H1 (cell line): ENCODE measurements around the gene ITGA11.

Experiments used
- EGR1 ChIP-seq: IDR thresholded peaks from 2 replicates; pipeline ENCODE4 v1.6.1; 2011; ENCODE audit warnings: low read depth, low read length, borderline replicate concordance
- EZH2 ChIP-seq: fragments of 200-600 bp; sonication (generic); IDR thresholded peaks from 2 replicates; pipeline ENCODE4 v1.7.1; 2012; ENCODE audit warnings: low read depth, mild to moderate bottlenecking, moderate library complexity, low read length, inconsistent platforms; ENCODE audit not compliant: severe bottlenecking
- HDAC6 ChIP-seq: IDR thresholded peaks from one replicate; pipeline ENCODE4 v1.7.1; 2012; ENCODE audit warnings: low read depth, mild to moderate bottlenecking, inconsistent platforms, low read length, moderate library complexity
- JUND ChIP-seq: IDR thresholded peaks from 2 replicates; pipeline ENCODE4 v1.6.1; 2011; ENCODE audit warnings: mild to moderate bottlenecking, improper control_type of control experiment, low read length
- KDM5A ChIP-seq: fragments of 200-600 bp; IDR thresholded peaks from 2 replicates; pipeline ENCODE4 v1.7.1; 2012; ENCODE audit warnings: mild to moderate bottlenecking, low read length, inconsistent platforms, mixed read lengths
- NRF1 ChIP-seq: IDR thresholded peaks from 2 replicates; pipeline ENCODE4 v1.6.1; 2011; ENCODE audit warnings: mild to moderate bottlenecking, low read depth, low read length, improper control_type of control experiment
- POLR2A ChIP-seq, 2 experiments: IDR thresholded peaks; 1 replicate in 1 of 2; 2 replicates in 1 of 2; pipeline ENCODE4 v1.6.1; 2011; ENCODE audit warnings: low read depth in 2 of 2, low read length in 2 of 2, mild to moderate bottlenecking in 2 of 2; ENCODE audit errors: control extremely low read depth in 1 of 2
- SP2 ChIP-seq: IDR thresholded peaks from 2 replicates; pipeline ENCODE4 v1.6.1; 2012; ENCODE audit warnings: mild to moderate bottlenecking, low read length, inconsistent platforms
- TCF12 ChIP-seq: IDR thresholded peaks from 2 replicates; pipeline ENCODE4 v1.6.1; 2011; ENCODE audit warnings: low read depth, mild to moderate bottlenecking, low read length
- TF ChIP-seq, protein P1 (sequence below), 3 experiments: IDR thresholded peaks; 1 replicate in 2 of 3; 2 replicates in 1 of 3; pipeline versions ENCODE4 v1.5.1 to v1.6.1; 2011; ENCODE audit warnings: low read length in 3 of 3, mild to moderate bottlenecking in 3 of 3, inconsistent platforms in 2 of 3, low read depth in 1 of 3, moderate library complexity in 1 of 3; ENCODE audit not compliant: insufficient read depth in 1 of 3; ENCODE audit errors: control extremely low read depth in 1 of 3
- TF ChIP-seq, protein P2 (sequence below): IDR thresholded peaks from 2 replicates; pipeline ENCODE4 v1.6.1; 2012; ENCODE audit warnings: low read length, inconsistent platforms
- TF ChIP-seq, protein P3 (sequence below): IDR thresholded peaks from 2 replicates; pipeline ENCODE4 v1.6.1; 2012; ENCODE audit warnings: inconsistent platforms

DNA sequence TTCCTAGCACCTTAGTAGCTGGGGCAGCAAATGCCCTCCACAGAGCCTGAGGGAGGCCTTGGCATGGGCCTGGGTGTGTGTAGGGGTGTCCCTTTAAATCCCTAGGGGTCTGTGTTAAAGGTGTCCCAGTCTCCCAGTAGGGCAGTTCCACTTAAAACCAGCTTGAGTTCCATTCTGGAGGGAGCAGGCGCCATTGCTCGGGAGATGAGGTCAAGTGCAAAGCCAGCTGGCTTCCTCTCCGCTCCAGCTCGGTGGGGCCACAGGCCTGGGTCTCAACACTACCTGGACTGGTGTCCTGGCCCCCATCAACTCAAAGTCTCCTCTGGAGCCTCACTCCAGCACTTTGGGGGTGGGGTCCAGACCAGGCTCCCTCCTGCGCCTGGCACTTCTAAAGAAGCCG lies 129.2 kb downstream of the ITGA11 start:
- TF ChIP-seq EGR1 (no peak), POLR2A (IDR thresholded peaks at IDR 0.05; ENCODE audit: control extremely low read depth in 1 of 2, low read depth in 2 of 2, low read length in 2 of 2) (no peak), NRF1 (no peak), KDM5A (no peak), JUND (no peak), HDAC6 (no peak), TCF12 (no peak), SP2 (no peak), EZH2 (no peak)
- TF ChIP-seq, protein P1, sequence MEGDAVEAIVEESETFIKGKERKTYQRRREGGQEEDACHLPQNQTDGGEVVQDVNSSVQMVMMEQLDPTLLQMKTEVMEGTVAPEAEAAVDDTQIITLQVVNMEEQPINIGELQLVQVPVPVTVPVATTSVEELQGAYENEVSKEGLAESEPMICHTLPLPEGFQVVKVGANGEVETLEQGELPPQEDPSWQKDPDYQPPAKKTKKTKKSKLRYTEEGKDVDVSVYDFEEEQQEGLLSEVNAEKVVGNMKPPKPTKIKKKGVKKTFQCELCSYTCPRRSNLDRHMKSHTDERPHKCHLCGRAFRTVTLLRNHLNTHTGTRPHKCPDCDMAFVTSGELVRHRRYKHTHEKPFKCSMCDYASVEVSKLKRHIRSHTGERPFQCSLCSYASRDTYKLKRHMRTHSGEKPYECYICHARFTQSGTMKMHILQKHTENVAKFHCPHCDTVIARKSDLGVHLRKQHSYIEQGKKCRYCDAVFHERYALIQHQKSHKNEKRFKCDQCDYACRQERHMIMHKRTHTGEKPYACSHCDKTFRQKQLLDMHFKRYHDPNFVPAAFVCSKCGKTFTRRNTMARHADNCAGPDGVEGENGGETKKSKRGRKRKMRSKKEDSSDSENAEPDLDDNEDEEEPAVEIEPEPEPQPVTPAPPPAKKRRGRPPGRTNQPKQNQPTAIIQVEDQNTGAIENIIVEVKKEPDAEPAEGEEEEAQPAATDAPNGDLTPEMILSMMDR (IDR thresholded peaks at IDR 0.05; ENCODE audit: control extremely low read depth in 1 of 3, insufficient read depth in 1 of 3, low read depth in 1 of 3, low read length in 3 of 3), result no peak
- TF ChIP-seq, protein P2, sequence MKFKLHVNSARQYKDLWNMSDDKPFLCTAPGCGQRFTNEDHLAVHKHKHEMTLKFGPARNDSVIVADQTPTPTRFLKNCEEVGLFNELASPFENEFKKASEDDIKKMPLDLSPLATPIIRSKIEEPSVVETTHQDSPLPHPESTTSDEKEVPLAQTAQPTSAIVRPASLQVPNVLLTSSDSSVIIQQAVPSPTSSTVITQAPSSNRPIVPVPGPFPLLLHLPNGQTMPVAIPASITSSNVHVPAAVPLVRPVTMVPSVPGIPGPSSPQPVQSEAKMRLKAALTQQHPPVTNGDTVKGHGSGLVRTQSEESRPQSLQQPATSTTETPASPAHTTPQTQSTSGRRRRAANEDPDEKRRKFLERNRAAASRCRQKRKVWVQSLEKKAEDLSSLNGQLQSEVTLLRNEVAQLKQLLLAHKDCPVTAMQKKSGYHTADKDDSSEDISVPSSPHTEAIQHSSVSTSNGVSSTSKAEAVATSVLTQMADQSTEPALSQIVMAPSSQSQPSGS, result no peak
- TF ChIP-seq, protein P3, sequence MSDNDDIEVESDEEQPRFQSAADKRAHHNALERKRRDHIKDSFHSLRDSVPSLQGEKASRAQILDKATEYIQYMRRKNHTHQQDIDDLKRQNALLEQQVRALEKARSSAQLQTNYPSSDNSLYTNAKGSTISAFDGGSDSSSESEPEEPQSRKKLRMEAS, result no peak
